Cardiac muscle cell (in vitro differentiated cells and primary cell): ENCODE results near the gene TOMM22. TPM values are rescaled to one million over a fixed set of nuclear protein-coding genes. Genes with fewer than 3 reads are reported as not detected.
A peak's percentile ranks its signal among the peaks of the same experiment; 100 is the strongest.

Experiments
- DNase-seq, 2 donors: peaks; one replicate each; pipeline versions ENCODE4 v3.0.0 to v3.0.0-alpha.2; 2010 to 2017; ENCODE audit warnings: low read depth in 1 of 2, low spot score in 1 of 2
- H3K27ac ChIP-seq: fragments of 200-600 bp; sonication (generic); 2 replicates; pipeline ENCODE4 v1.5.1; 2016
- H3K27me3 ChIP-seq: fragments of 200-600 bp; sonication (generic); 2 replicates; pipeline ENCODE4 v1.6.0; 2016; ENCODE audit warnings: control low read depth
- H3K36me3 ChIP-seq: fragments of 200-600 bp; sonication (generic); 2 replicates; pipeline ENCODE4 v1.5.1; 2016; ENCODE audit warnings: control low read depth
- H3K4me1 ChIP-seq: fragments of 200-600 bp; sonication (generic); 2 replicates; pipeline ENCODE4 v1.8.1; 2017; ENCODE audit warnings: low read depth, mild to moderate bottlenecking, mixed run types
- H3K4me3 ChIP-seq: fragments of 200-600 bp; sonication (generic); 2 replicates; pipeline ENCODE4 v1.5.1; 2016; ENCODE audit warnings: mild to moderate bottlenecking
- H3K9me3 ChIP-seq: fragments of 200-600 bp; sonication (generic); 2 replicates; pipeline ENCODE4 v1.5.1; 2017; ENCODE audit warnings: low read depth, mild to moderate bottlenecking, control low read depth
- CTCF ChIP-seq: IDR thresholded peaks from 2 replicates; pipeline ENCODE4 v1.5.1; 2012; ENCODE audit warnings: low read depth, mild to moderate bottlenecking, low read length
- polyA plus RNA-seq: library from polyadenylated mRNA; unstranded; fragments of >200 nt; fragmentation: Nextera tagmentation; extraction: Ambion mirVana; gene quantifications from 2 replicates; pipeline ENCODE4 v1.2.1, GENCODE V29; 2016
- total RNA-seq: library from RNA; depleted of rRNA; stranded (reverse); fragments of >200 nt; gene quantifications from 2 replicates; pipeline ENCODE4 v1.2.3, GENCODE V29; 2016

TOMM22 gene
- total and polyA plus RNA-seq, 2 experiments from 2014 or later, result 46.2 to 151 TPM

GRCh38 chr22:38724176-38724575 lies 42.4 kb downstream of the TOMM22 start:
- Histone ChIP-seq H3K36me3 (peaks cover 67% of the 10 kb centered on the region), H3K27ac (no peak overlapping the region), H3K27me3 (no peaks in the 10 kb centered on the region), H3K4me1 (no peaks in the 10 kb centered on the region), H3K9me3 (no peaks in the 10 kb centered on the region), H3K4me3 (no peak overlapping the region)
- no peak for TF ChIP-seq CTCF
- no peak for DNase-seq

GRCh38 chr22:38724926-38725571 lies 43.3 kb downstream of the TOMM22 start:
- peaks cover 71% of the 10 kb centered on the region for H3K36me3 ChIP-seq
- H3K27ac ChIP-seq, result no peak overlapping the region
- DNase-seq, result peak; percentile 44 to 56
- H3K4me1 ChIP-seq, result no peaks in the 10 kb centered on the region
- no peaks in the 10 kb centered on the region for H3K9me3 ChIP-seq
- no peaks in the 10 kb centered on the region for H3K27me3 ChIP-seq
- TF ChIP-seq CTCF, result peak; percentile 56
- H3K4me3 ChIP-seq, result no peak overlapping the region

- TF ChIP-seq CTCF, result no peak
- Histone ChIP-seq H3K36me3 (peaks cover 76% of the 10 kb centered on the region), H3K27ac (no peak overlapping the region), H3K4me1 (no peaks in the 10 kb centered on the region), H3K4me3 (no peak overlapping the region), H3K27me3 (no peaks in the 10 kb centered on the region), H3K9me3 (no peaks in the 10 kb centered on the region)
- no peak for DNase-seq
Observed at GRCh38 chr22:38725900-38726655, 44.3 kb downstream of the TOMM22 start.

GRCh38 chr22:38727123-38727522 lies 45.4 kb downstream of the TOMM22 start:
- no peak overlapping the region for H3K4me3 ChIP-seq
- DNase-seq, result no peak
- no peak for TF ChIP-seq CTCF
- no peaks in the 10 kb centered on the region for H3K27me3 ChIP-seq
- H3K27ac ChIP-seq, result no peak overlapping the region
- peaks cover 73% of the 10 kb centered on the region for H3K36me3 ChIP-seq
- H3K4me1 ChIP-seq, result no peaks in the 10 kb centered on the region
- H3K9me3 ChIP-seq, result no peaks in the 10 kb centered on the region

- no peak for TF ChIP-seq CTCF
- Histone ChIP-seq H3K36me3 (peaks cover 67% of the 10 kb centered on the region), H3K4me3 (no peak overlapping the region), H3K27me3 (no peaks in the 10 kb centered on the region), H3K9me3 (no peaks in the 10 kb centered on the region), H3K27ac (no peak overlapping the region), H3K4me1 (no peaks in the 10 kb centered on the region)
- DNase-seq, result no peak
Observed at GRCh38 chr22:38727530-38728451, 46.0 kb downstream of the TOMM22 start.
